DND-41 (cell line): ENCODE measurements around the gene CLIC2.

ENCODE experiments used
- ATAC-seq: fragments of 200-7000 bp; cut with Tn5 transposase; 3 replicates; pipeline ENCODE4 v1.9.1; 2021; ENCODE audit warnings: low read depth; ENCODE audit not compliant: insufficient read depth
- DNase-seq: peaks from one replicate; pipeline ENCODE4 v3.0.0-alpha.2; 2020
- H2AFZ ChIP-seq: 2 replicates; pipeline ENCODE4 v1.6.0; 2012; ENCODE audit warnings: low read depth, low read length
- H3K27ac ChIP-seq: 2 replicates; pipeline ENCODE4 v1.5.1; 2012; ENCODE audit warnings: low read length, inconsistent platforms
- H3K27me3 ChIP-seq: fragments of 200-600 bp; sonication (generic); 2 replicates; pipeline ENCODE4 v1.6.0; 2012; ENCODE audit warnings: low read length, mild to moderate bottlenecking, inconsistent platforms; ENCODE audit not compliant: insufficient read depth, poor library complexity
- H3K36me3 ChIP-seq: 2 replicates; pipeline ENCODE4 v1.5.1; 2012; ENCODE audit warnings: low read length, inconsistent platforms; ENCODE audit not compliant: insufficient read depth
- H3K4me1 ChIP-seq: 2 replicates; pipeline ENCODE4 v1.5.1; 2012; ENCODE audit warnings: mild to moderate bottlenecking, low read length; ENCODE audit not compliant: insufficient read depth
- H3K4me2 ChIP-seq: 2 replicates; pipeline ENCODE4 v1.6.0; 2012; ENCODE audit warnings: mild to moderate bottlenecking, moderate library complexity, low read length, inconsistent platforms; ENCODE audit not compliant: insufficient read depth
- H3K4me3 ChIP-seq, 2 experiments: fragments of 200-600 bp in 1 of 2; shearing (Covaris generic) in 1 of 2; 2 replicates each; pipeline ENCODE4 v1.5.1; 2012 to 2016; ENCODE audit warnings: inconsistent platforms in 2 of 2, low read length in 2 of 2, mild to moderate bottlenecking in 2 of 2, low read depth in 1 of 2, moderate library complexity in 1 of 2
- H3K79me2 ChIP-seq: 2 replicates; pipeline ENCODE4 v1.6.0; 2012; ENCODE audit warnings: low read length, inconsistent platforms; ENCODE audit not compliant: insufficient read depth
- H3K9ac ChIP-seq: 2 replicates; pipeline ENCODE4 v1.6.0; 2012; ENCODE audit warnings: low read depth, mild to moderate bottlenecking, inconsistent platforms, low read length, moderate library complexity
- H3K9me3 ChIP-seq: 2 replicates; pipeline ENCODE4 v1.5.1; 2012; ENCODE audit warnings: low read length, moderate library complexity, mild to moderate bottlenecking, inconsistent platforms; ENCODE audit not compliant: insufficient read depth, severe bottlenecking
- H4K20me1 ChIP-seq: 2 replicates; pipeline ENCODE4 v1.6.0; 2012; ENCODE audit warnings: low read length; ENCODE audit not compliant: insufficient read depth
- EZH2 ChIP-seq: IDR thresholded peaks from 3 replicates; pipeline ENCODE4 v1.6.1; 2012; ENCODE audit warnings: borderline replicate concordance, low read depth, mild to moderate bottlenecking, moderate library complexity, low read length, inconsistent platforms; ENCODE audit not compliant: severe bottlenecking
- TF ChIP-seq, protein P1 (sequence below): IDR thresholded peaks from 2 replicates; pipeline ENCODE4 v1.5.1; 2012; ENCODE audit warnings: borderline replicate concordance, low read length, moderate library complexity, mild to moderate bottlenecking; ENCODE audit not compliant: poor library complexity, severe bottlenecking; ENCODE audit errors: extremely low read depth

CLIC2 gene

DNA sequence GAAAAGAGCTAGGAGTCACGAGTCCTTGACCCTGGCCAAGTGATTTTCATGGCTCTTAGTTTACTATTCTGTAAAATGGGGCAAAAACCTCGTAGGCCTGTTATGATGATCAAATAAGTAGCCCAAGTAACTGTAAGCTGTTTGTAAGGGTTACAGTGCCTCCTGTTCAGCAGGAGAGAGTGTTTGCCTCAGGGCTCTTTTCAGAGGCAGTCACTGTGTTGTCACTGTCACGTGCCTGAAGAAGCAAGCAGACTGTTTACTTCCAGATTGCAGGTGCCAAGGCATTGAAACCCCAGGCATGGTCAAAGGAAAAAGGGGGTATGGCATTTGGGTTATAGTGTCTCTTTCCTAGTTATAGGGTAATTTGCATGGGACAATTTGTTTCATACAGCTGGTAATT lies 74.7 kb downstream of the CLIC2 start:
- ATAC-seq: no peak

DNA sequence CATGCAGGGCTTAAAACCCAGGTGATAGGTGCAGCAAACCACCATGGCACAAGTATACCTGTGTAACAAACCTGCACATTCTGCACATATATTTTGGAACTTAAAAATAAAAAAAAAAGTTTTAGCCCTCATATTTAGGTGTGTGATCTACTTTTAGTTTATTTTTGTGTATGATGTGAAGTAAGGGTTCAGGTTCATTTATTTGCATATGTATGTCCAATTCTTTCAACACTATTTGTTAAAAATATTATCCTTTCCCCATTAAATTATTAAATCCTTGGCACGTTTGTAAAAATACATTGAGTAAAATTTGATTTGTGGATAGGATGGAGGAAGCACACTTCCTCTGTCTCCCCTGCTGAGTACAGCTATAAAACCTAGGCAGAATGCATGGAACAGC lies 83.0 kb downstream of the CLIC2 start:
- Histone ChIP-seq H2AFZ (no peak overlapping the region), H3K4me3 (no peak overlapping the region), H3K4me1 (no peaks in the 10 kb centered on the region), H3K36me3 (no peaks in the 10 kb centered on the region), H3K9ac (no peak overlapping the region), H3K4me2 (no peak overlapping the region), H3K79me2 (no peaks in the 10 kb centered on the region), H4K20me1 (no peaks in the 10 kb centered on the region), H3K27ac (no peak overlapping the region), H3K27me3 (no peaks in the 10 kb centered on the region), H3K9me3 (no peaks in the 10 kb centered on the region)
- TF ChIP-seq, protein P1, sequence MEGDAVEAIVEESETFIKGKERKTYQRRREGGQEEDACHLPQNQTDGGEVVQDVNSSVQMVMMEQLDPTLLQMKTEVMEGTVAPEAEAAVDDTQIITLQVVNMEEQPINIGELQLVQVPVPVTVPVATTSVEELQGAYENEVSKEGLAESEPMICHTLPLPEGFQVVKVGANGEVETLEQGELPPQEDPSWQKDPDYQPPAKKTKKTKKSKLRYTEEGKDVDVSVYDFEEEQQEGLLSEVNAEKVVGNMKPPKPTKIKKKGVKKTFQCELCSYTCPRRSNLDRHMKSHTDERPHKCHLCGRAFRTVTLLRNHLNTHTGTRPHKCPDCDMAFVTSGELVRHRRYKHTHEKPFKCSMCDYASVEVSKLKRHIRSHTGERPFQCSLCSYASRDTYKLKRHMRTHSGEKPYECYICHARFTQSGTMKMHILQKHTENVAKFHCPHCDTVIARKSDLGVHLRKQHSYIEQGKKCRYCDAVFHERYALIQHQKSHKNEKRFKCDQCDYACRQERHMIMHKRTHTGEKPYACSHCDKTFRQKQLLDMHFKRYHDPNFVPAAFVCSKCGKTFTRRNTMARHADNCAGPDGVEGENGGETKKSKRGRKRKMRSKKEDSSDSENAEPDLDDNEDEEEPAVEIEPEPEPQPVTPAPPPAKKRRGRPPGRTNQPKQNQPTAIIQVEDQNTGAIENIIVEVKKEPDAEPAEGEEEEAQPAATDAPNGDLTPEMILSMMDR: no peak
- TF ChIP-seq EZH2: no peak
- DNase-seq (no peak), ATAC-seq (no peak)

More for the DNA sequence above, 74.7 kb downstream of the CLIC2 start:
- no peak for DNase-seq
- H3K36me3 ChIP-seq: peaks cover 6% of the 10 kb centered on the region; the same call in 1 of the 2 replicates
- no peak overlapping the region for H2AFZ ChIP-seq
- H4K20me1 ChIP-seq: no peaks in the 10 kb centered on the region
- H3K4me2 ChIP-seq: no peak overlapping the region
- no peak overlapping the region for H3K4me3 ChIP-seq
- H3K9ac ChIP-seq: no peak overlapping the region
- H3K4me1 ChIP-seq: peaks cover 23% of the 10 kb centered on the region
- H3K9me3 ChIP-seq: no peaks in the 10 kb centered on the region
- H3K27me3 ChIP-seq: no peaks in the 10 kb centered on the region
- no peak overlapping the region for H3K27ac ChIP-seq
- no peak for TF ChIP-seq EZH2
- TF ChIP-seq, protein P1: no peak
- peaks cover 25% of the 10 kb centered on the region for H3K79me2 ChIP-seq

DNA sequence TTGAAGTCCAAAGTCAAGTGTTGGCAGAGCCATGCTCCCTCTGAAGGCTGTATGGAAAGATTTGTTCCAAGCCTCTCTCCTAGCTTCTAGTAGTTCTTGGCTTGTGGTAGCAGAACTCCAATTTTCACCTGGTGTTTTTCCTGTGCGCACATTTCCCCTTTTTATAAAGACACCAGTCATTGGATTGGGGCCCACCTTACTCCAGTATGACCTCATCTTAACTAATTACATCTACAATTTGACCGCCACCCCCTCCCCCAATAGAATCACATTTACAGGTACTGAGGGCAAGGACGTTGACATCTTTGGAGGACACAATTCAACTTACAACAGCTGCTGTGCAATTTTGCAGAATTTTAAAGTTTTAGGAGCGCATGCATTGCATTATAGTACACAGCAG lies 86.9 kb downstream of the CLIC2 start:
- no peak overlapping the region for H3K4me3 ChIP-seq
- H3K79me2 ChIP-seq: no peaks in the 10 kb centered on the region
- ATAC-seq: no peak
- no peak overlapping the region for H3K27ac ChIP-seq
- no peak for TF ChIP-seq EZH2
- TF ChIP-seq, protein P1: no peak
- H3K9me3 ChIP-seq: no peaks in the 10 kb centered on the region
- DNase-seq: no peak
- H3K4me2 ChIP-seq: no peak overlapping the region
- H3K27me3 ChIP-seq: no peaks in the 10 kb centered on the region
- no peaks in the 10 kb centered on the region for H4K20me1 ChIP-seq
- H2AFZ ChIP-seq: no peak overlapping the region
- H3K9ac ChIP-seq: no peak overlapping the region
- H3K36me3 ChIP-seq: no peaks in the 10 kb centered on the region
- H3K4me1 ChIP-seq: no peaks in the 10 kb centered on the region

DNA sequence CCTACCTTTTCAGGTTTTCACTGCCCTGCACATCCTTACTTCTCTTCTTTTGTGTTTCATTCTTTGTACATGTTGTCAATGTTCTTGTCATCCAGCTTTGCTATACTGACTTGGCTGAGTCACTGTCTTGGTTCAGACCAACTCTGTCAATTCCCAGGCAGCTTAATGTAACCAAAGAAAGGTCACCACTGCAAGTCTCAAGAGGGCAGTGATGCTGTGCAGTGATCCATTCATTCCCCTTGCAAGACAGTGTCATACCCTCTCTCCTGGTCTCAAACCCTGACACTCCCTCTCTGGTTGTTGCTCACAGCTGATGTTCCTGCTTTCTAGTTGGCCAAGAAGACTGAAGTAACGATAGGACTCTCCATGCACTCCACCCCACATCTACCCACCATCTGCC lies 87.7 kb downstream of the CLIC2 start:
- no peaks in the 10 kb centered on the region for H3K79me2 ChIP-seq
- DNase-seq: no peak
- H3K4me3 ChIP-seq: no peak overlapping the region
- H3K9me3 ChIP-seq: no peaks in the 10 kb centered on the region
- H2AFZ ChIP-seq: no peak overlapping the region
- H3K36me3 ChIP-seq: peaks cover 4% of the 10 kb centered on the region; the same call in 1 of the 2 replicates
- H3K4me2 ChIP-seq: no peak overlapping the region
- H3K9ac ChIP-seq: no peak overlapping the region
- ATAC-seq: peak; percentile 14; the same call in 1 of the 3 replicates
- TF ChIP-seq, protein P1: no peak
- TF ChIP-seq EZH2: no peak
- H3K27me3 ChIP-seq: no peaks in the 10 kb centered on the region
- H3K4me1 ChIP-seq: no peaks in the 10 kb centered on the region
- H4K20me1 ChIP-seq: no peaks in the 10 kb centered on the region
- no peak overlapping the region for H3K27ac ChIP-seq
